Measurements from ENCODE around the gene ATF7IP. TPM values are rescaled to one million over a fixed set of nuclear protein-coding genes. Genes with fewer than 3 reads are reported as not detected.
"Not testable (repeated sequence)": the region's sequence is repeated elsewhere in the genome, so short reads cannot be mapped to it uniquely, and the experiment has no call there.

Gene ATF7IP, protein sequence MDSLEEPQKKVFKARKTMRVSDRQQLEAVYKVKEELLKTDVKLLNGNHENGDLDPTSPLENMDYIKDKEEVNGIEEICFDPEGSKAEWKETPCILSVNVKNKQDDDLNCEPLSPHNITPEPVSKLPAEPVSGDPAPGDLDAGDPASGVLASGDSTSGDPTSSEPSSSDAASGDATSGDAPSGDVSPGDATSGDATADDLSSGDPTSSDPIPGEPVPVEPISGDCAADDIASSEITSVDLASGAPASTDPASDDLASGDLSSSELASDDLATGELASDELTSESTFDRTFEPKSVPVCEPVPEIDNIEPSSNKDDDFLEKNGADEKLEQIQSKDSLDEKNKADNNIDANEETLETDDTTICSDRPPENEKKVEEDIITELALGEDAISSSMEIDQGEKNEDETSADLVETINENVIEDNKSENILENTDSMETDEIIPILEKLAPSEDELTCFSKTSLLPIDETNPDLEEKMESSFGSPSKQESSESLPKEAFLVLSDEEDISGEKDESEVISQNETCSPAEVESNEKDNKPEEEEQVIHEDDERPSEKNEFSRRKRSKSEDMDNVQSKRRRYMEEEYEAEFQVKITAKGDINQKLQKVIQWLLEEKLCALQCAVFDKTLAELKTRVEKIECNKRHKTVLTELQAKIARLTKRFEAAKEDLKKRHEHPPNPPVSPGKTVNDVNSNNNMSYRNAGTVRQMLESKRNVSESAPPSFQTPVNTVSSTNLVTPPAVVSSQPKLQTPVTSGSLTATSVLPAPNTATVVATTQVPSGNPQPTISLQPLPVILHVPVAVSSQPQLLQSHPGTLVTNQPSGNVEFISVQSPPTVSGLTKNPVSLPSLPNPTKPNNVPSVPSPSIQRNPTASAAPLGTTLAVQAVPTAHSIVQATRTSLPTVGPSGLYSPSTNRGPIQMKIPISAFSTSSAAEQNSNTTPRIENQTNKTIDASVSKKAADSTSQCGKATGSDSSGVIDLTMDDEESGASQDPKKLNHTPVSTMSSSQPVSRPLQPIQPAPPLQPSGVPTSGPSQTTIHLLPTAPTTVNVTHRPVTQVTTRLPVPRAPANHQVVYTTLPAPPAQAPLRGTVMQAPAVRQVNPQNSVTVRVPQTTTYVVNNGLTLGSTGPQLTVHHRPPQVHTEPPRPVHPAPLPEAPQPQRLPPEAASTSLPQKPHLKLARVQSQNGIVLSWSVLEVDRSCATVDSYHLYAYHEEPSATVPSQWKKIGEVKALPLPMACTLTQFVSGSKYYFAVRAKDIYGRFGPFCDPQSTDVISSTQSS
- 100 to 1,000 TPM; 161 to 180 (median 173) TPM for total RNA-seq
- 167 TPM for total RNA-seq (2013)

DNA sequence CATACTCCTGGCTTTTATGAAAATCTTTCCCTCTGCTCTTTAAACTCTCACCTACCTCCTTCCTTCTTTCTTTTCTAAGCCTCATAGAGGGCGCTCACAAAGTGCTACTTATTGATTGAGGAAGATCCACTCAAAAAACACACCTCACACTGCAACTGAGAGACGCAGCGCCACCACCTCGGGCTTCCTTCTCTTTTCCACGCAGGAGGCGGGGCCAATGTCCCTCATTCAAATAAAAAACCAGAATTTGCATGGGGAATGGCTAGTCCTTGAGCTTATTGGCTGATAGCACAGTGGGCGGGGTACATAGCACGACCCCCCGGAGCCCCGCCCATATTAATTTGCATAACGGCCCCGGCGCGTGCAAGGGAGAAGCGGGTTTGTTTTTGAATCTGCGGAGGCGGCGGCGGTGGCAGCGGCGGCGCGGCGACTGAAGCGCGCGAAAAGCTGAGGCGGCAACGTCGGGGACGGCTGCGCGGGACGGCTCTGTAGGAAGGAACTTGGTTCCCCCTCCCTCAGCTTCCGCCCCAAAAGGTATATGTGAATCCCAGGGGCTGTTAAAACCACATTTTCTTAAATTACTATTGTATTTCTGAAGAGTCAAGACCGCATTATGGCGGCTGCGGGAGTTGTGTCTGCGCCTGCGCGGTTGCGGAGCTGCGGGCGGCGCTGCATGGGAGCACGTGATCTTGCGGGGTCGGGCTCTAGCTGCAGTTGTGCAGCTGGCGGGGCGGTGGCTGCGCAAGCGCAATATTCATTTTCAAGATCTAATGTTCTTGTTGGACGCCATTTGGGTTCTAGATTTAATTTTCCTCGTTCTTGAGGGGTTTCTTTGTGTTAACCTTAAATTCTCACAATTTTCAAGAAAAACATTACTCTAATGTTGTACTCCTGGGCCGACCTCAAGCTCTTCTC, at the start of gene ATF7IP:
ATF7IP (plus strand) TSS at position 389 of the 915 bp plus-strand sequence. CDS start 58,234 bp downstream, outside the sequence.
- ATAC-seq (peak; percentile 86 to 96 (median 88)), DNase-seq (peak; percentile 97 to 98)
- Mint-ChIP-seq H3K4me1 (peaks cover 31 to 43% of the 10 kb centered on the region in 2 donors), H3K9me3 (peaks cover 0 to 3% of the 10 kb centered on the region in 2 donors), H3K4me3 (peak within 1 kb of the TSS; percentile 97), H3K36me3 (no peaks in the 10 kb centered on the region), H3K27me3 (ENCODE audit: low read depth in 2 of 2) (no peaks in the 10 kb centered on the region), H3K27ac (peak within 1 kb of the TSS; percentile 89 to 100)
- Histone ChIP-seq H3K9me3 (ENCODE audit: control insufficient read depth, insufficient read depth, low read length) (no peaks in the 10 kb centered on the region), H3K27me3 (ENCODE audit: control insufficient read depth, insufficient read depth, low read length) (no peaks in the 10 kb centered on the region), H3K4me1 (ENCODE audit: control insufficient read depth, insufficient read depth, low read length) (peaks cover 17% of the 10 kb centered on the region), H3K36me3 (ENCODE audit: control insufficient read depth, insufficient read depth, low read length) (peaks cover 3% of the 10 kb centered on the region), H3K27ac (ENCODE audit: low read length) (peak within 1 kb of the TSS; percentile 97), H3K4me3 (ENCODE audit: low read length) (peak within 1 kb of the TSS; percentile 89)
- intact Hi-C loops (cut with micrococcal nuclease) = loop anchor here (1.0 to 5.0 kb wide), 5 partner anchors 51 to 597 kb away; partner anchors contain the start of gene ARHGDIB
- TF ChIP-seq, protein P1, sequence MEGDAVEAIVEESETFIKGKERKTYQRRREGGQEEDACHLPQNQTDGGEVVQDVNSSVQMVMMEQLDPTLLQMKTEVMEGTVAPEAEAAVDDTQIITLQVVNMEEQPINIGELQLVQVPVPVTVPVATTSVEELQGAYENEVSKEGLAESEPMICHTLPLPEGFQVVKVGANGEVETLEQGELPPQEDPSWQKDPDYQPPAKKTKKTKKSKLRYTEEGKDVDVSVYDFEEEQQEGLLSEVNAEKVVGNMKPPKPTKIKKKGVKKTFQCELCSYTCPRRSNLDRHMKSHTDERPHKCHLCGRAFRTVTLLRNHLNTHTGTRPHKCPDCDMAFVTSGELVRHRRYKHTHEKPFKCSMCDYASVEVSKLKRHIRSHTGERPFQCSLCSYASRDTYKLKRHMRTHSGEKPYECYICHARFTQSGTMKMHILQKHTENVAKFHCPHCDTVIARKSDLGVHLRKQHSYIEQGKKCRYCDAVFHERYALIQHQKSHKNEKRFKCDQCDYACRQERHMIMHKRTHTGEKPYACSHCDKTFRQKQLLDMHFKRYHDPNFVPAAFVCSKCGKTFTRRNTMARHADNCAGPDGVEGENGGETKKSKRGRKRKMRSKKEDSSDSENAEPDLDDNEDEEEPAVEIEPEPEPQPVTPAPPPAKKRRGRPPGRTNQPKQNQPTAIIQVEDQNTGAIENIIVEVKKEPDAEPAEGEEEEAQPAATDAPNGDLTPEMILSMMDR (IDR thresholded peaks at IDR 0.05) = no peak
- 0% methylated on average over 54 of the region's 55 CpGs for WGBS (ENCODE audit: insufficient coverage)

DNA sequence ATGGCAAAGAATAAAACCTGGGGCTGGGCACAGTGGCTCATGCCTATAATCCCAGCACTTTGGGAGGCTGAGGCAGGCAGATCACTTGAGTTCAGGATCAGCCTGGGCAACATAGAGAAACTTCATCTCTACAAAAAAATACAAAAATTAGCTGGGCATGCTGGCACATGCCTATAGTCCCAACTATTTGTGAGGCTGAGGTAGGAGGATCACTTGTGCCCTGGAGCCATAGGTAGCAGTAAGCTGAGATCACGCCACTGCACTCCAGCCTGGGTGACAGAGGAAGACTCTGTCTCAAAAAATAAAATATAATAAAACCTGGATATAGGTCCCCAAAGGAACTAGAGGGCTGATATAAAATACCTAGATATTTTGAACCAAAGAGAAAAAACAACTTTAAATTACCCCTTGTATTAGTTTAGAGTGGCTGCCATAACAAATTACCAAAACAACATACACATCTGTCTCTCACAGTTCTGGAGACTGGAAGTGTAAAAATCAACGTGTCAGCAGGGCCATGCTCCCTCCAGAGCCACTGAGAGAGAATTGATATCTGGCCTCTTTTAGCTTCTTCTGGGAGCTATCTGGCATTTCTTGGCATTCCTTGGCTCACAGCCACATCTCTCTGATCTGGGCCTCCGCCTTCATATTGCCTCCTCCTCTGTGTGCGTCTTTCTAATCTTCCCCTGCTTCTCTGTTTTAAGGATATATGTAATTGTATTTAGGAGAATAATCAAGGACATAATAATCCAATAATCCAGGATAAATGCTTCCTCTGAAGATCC, 47.9 kb upstream of the ATF7IP start:
- DNase-seq (no peak), ATAC-seq (no peak)
- H3K27ac Mint-ChIP-seq = no peak overlapping the region
- TF ChIP-seq, protein P1 (IDR thresholded peaks at IDR 0.05) = no peak
- no peaks in the 10 kb centered on the region for H3K27me3 Mint-ChIP-seq (ENCODE audit: low read depth in 2 of 2)
- intact Hi-C loops (cut with micrococcal nuclease) = no loop called here
- no peak overlapping the region for H3K4me3 Mint-ChIP-seq
- H3K36me3 Mint-ChIP-seq = no peaks in the 10 kb centered on the region
- H3K9me3 Mint-ChIP-seq = no peaks in the 10 kb centered on the region
- WGBS (ENCODE audit: insufficient coverage) = 93% methylated on average over 2 of the region's 4 CpGs
- H3K36me3 ChIP-seq (ENCODE audit: control insufficient read depth, insufficient read depth, low read length) = no peaks in the 10 kb centered on the region
- H3K4me1 ChIP-seq (ENCODE audit: control insufficient read depth, insufficient read depth, low read length) = no peaks in the 10 kb centered on the region
- no peaks in the 10 kb centered on the region for H3K9me3 ChIP-seq (ENCODE audit: control insufficient read depth, insufficient read depth, low read length)
- no peak overlapping the region for H3K4me3 ChIP-seq (ENCODE audit: low read length)
- no peaks in the 10 kb centered on the region for H3K4me1 Mint-ChIP-seq
- no peak overlapping the region for H3K27ac ChIP-seq (ENCODE audit: low read length)
- no peaks in the 10 kb centered on the region for H3K27me3 ChIP-seq (ENCODE audit: control insufficient read depth, insufficient read depth, low read length)

DNA sequence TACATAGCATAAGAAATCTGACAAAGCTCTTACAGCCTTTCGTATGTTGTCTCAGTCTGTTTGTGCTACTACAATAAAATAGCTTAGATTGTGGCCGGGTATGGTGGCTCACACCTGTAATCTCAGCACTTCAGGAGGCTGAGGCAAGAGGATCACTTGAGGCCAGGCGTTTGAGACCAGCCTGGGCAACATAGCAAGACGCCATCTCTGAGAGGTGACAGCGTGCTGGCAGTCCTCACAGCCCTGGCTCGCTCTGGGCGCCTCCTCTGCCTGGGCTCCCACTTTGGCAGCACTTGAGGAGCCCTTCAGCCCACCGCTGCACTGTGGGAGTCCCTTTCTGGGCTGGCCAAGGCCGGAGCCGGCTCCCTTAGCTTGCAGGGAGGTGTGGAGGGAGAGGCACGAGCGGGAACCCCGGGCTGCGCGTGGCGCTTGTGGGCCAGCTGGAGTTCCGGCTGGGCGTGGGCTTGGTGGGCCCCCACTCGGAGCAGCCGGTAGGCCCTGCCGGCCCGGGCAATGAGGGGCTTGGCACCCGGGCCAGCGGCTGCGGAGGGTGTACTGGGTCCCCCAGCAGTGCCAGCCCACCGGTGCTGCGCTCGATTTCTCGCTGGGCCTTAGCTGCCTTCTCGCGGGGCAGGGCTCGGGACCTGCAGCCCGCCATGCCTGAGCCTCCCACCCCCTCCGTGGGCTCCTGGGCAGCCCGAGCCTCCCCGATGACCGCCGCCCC, 45.6 kb upstream of the ATF7IP start:
- H3K27ac ChIP-seq (ENCODE audit: low read length); H3K27ac Mint-ChIP-seq; H3K27me3 ChIP-seq (ENCODE audit: control insufficient read depth, insufficient read depth, low read length); H3K9me3 Mint-ChIP-seq; H3K27me3 Mint-ChIP-seq (ENCODE audit: low read depth in 2 of 2); H3K4me1 ChIP-seq (ENCODE audit: control insufficient read depth, insufficient read depth, low read length); H3K4me1 Mint-ChIP-seq; H3K9me3 ChIP-seq (ENCODE audit: control insufficient read depth, insufficient read depth, low read length); H3K4me3 ChIP-seq (ENCODE audit: low read length); H3K36me3 Mint-ChIP-seq; ATAC-seq; DNase-seq; H3K4me3 Mint-ChIP-seq; intact Hi-C loops (cut with micrococcal nuclease); H3K36me3 ChIP-seq (ENCODE audit: control insufficient read depth, insufficient read depth, low read length): not testable (repeated sequence)
- WGBS (ENCODE audit: insufficient coverage) = 97% methylated on average over 37 of the region's 38 CpGs
